ENCODE measurements around the gene EIF4A2.

Gene EIF4A2

DNA sequence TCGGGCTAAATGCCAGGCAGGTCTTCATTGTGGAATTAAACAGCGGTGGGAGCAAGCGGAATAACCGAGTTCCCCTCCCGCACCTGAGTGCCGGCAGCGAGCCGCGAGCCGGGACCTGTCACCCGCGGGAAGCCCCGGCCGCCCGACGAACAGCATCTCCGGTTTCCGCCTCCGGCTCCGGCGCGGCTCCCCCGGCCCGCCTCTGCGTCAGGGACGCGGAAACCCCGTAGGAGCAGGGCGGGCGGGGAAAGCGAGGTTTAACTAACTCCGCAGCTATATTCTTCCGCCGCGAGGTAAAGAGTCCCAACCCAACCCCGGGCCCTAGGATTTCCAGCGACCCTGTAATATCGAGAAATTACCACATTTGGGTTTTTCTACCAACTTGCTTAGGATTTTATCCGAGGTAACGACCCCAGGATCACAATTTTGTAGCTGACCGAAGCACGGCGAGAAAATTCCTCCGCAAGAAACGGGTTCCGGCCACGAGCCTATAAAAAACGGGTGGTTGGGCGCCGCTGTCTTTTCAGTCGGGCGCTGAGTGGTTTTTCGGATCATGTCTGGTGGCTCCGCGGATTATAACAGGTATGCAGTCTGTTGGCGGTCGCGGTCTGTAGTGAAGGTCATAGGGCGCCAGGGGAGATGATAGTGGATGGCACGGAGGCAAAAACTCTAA lies at the start of gene EIF4A2:
Gene EIF4A2, plus strand, starts transcription at position 520 of the 673 bp plus-strand sequence. Its CDS starts 34 bp downstream, at position 554.
- DNase-seq (ENCODE audit: low read depth): peak; percentile 79

DNA sequence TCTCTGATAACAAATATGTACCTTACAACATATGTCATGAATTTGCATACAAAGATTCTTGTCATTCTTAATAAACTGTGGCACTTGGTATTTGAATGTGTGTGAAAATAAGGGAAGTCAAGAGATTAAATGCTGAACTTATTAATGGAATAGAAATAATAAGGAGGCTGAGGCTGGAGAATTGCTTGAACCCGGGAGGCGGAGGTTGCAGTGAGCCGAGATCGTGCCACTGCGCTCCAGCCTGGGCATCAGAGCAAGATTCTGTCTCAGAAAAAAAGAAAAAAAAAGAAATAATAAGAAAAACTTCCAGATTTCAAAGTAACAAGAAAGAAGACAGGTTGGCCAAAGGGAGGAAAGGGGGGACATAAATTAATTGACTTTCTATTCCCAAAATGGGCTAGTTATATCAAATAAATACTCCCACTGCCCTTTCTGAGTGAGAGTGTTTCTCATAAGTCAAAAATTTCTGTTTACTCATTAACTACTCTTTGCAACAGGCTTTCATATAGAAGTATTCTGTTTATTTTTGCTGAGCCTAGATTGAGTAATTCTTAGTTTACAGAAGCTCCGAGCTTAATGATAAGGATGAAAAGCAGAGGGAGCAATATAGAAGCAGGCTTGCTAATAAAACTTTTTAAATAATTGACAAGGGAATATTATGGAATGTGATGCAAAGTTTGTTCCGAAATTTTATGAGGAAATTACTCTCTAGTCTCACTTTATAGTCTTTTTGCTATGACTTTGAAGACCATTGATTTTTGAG lies 40.6 kb upstream of the EIF4A2 start:
- no peak for DNase-seq (ENCODE audit: low read depth)

- no peak for DNase-seq (ENCODE audit: low read depth)
Measured at GRCh38 chr3:186743666-186744065, 39.7 kb upstream of the EIF4A2 start.

DNA sequence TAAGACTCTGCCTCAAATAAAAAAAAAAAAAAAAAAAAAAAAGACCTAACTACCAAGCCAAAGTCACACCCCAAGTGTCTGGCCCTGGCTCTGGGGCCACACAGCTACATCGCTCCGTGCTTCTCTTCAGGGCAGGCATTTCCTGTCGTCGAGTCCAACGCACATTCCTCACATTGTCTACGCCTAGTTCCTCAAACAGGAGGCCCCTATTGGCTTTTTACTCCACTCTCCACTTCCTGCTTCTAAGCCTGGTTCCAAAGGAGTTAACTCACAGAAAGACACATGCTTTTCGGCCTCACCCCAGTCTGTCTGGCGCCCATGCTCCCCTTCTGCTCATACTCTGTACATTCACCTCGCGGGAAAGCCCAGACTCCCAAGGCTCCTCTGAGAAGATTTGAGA lies 37.4 kb upstream of the EIF4A2 start:
- DNase-seq (ENCODE audit: low read depth): peak; percentile 55

- no peak for DNase-seq (ENCODE audit: low read depth)
Measured at GRCh38 chr3:186750316-186750715, 33.1 kb upstream of the EIF4A2 start.

DNA sequence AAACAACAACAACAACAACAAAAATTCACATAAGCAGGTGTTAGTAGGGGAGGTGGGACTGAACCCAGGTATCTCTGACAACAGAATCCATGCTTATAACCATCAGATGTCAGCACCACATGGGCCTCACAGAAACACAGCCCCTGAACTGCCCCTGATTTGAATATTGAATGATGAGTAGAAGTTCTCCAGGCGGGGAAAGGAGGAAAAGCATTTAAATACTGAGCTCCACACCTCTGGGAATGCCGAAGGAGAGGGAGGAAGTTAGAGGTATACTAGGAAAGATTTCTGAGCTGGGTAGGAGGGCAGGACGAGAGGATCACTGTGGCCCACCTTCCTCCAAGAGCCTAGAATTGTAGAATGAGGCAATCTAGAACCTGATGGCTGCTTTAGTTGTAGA lies 31.9 kb upstream of the EIF4A2 start:
- no peak for DNase-seq (ENCODE audit: low read depth)

DNA sequence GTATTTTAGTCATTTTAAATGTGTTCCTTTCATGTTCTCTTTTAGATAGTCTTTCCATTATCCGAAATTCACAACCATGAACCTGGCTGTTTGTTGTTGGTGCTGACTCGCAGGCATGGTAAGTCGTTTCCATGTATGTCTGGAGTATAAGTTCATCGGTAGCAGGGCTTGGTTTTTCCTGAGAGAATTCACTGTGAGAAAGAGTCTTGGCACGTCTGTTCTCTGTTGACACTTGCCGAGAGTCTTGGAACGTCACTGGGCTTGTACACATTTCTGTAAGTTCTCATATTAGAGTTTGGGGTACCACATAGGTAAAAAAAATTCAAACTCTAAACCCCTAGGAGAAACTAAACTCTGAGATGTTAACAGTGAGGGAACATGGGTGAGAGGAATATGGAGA lies 29.4 kb upstream of the EIF4A2 start:
- no peak for DNase-seq (ENCODE audit: low read depth)

DNA sequence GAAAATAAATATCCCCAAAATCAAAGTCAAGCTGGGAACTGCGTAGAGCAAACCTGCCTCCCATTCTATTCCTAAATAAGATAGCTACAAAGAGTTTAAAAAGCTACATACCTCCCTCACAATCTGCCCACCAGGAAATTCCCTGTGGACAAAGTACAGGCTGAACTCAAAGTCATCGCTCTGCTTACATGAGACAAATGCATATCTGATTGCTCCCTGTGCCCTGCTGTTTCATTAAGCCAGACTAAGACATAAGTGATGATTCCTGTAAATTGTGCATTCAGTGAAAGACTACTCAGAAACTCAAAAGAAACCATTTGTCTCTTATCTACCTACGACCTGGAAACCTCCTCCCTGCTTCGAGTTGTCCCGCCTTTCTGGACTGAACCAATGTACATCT lies 28.5 kb upstream of the EIF4A2 start:
- no peak for DNase-seq (ENCODE audit: low read depth)

GRCh38 chr3:186757214-186757613 lies 26.2 kb upstream of the EIF4A2 start:
- no peak for DNase-seq (ENCODE audit: low read depth)

DNA sequence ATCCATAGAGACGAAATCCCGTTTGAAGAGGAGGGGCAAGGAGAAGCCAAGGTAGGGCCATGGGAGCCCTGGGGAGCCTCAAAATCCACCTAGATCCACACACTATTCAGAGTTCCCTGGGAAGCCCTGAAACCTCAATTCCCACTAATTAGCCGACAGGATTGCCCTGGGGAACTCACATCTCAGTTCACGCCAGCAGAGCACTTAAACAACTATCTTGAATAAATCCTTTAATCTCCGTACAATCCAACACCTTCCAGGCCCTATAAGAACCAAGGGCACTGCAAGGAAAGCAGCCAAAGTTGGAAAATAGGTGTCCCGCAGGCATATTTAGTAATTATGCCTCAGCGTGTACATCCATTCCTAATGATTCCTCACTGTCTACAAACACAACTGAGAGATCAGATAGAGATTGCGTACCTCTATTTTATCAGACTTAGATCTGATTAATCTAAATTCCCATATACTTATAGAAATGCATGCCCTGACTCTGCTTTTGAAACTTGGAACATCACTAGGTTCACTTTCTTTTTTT lies 25.6 kb upstream of the EIF4A2 start:
- no peak for DNase-seq (ENCODE audit: low read depth)

DNA sequence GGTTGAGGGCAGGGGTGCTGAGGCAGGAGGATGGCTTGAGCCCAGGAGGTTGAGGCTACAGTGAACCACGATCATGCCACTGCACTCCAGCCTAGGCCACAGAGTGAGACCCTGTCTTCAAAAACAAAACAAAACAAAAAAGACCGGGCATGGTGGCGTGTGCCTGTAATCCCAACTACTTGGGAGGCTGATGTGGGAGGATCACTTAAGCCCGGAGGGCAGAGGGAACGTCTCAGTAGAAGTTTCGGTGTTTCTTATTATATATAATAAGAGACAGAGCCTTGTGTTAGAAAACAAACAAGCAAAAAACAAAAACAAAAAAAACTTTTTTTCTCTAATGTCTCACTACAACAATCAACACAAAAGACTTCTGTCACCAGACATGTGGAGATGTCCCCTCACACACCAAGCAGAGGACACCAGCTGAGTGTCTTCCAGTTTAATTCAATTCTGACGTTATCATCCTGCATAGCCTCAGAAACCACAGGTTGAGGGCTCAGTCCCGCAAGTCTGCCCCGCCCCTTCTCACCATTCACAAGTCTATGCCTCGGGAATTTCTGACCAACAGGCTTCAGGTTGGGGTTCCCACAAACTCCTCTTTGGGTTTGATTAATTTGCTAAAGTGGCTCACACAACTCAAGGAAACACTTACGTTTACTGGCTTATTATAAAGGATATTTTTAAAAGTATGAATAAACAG lies 24.0 kb upstream of the EIF4A2 start:
- DNase-seq (ENCODE audit: low read depth): no peak

DNA sequence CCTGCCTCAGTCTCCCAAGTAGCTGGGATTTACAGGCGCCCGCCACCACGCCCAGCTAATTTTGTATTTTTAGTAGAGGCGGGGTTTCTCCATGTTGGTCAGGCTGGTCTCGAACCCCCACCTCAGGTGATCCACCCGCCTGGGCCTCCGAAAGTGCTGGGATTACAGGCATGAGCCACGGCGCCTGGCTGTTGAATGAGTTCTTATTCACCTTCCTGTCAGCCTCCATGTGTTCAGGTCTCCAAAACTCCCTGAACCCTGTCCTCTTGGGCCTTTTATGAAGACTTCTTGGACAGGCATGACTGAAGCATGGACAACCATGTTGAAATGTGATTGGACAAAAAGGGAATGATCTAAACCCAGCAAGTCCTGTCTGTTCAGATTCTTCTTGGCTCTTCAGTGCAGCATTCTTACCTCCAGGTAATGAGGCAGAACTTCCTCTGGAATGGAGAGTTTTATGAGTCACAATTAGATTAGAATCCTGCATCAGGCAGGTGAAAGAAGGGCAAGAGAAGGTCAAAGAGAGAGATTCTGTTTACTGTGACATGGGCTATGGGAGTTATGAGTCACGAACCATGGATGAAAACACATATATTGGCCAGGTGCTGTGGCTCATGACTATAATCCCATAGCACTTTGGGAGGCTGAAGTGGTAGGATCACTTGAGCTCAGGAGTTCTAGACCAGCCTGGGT lies 23.1 kb upstream of the EIF4A2 start:
- DNase-seq (ENCODE audit: low read depth): no peak

DNA sequence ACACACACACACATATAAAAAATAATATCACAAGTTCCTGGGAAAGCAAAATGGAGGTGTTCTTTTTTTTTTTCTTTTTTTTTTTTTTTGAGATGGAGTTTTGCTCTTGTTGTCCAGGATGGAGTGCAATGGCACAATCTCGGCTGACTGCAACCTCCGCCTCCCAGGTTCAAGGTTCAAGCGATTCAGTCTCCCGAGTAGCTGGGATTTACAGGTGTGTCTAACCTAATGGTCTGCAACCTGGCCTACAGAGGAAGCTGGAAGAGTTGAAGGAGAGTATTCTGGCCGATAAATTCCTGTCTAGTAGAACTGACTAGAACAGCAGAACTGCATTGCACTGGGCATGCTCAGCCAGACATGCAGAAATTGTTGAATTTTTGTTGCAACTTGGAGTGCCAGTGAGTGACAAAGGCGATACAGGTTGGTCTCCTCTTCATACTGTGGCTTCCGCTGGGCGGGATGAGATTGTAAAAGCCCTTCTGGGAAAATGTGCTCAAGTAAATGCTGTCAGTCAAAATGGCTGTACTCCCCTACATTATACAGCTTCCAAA lies 22.4 kb upstream of the EIF4A2 start:
- DNase-seq (ENCODE audit: low read depth): no peak

GRCh38 chr3:186772281-186772694 lies 11.1 kb upstream of the EIF4A2 start:
- no peak for DNase-seq (ENCODE audit: low read depth)

GRCh38 chr3:186772701-186773417 lies 10.5 kb upstream of the EIF4A2 start:
- no peak for DNase-seq (ENCODE audit: low read depth)

- no peak for DNase-seq (ENCODE audit: low read depth)
Measured at GRCh38 chr3:186775999-186776398, 7.4 kb upstream of the EIF4A2 start.

DNA sequence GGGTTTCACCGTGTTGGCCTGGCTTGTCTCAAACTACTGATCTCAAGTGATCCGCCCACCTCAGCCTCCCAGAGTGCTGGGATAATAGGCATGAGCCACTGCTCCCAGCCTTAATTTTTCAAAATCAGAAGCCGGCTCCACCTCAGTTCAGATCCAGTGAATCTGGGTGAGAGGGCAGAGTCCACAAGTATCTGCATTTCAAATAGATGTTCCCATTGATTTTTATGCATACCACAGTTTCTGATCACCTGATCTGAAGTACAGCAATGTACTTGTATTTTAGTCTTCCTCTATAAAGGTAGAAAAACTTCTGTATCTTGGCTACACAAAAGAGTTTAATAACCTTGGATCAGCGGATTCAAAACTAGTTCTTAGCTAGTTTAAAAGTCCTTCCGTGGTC lies 4.2 kb upstream of the EIF4A2 start:
- DNase-seq (ENCODE audit: low read depth): no peak

GRCh38 chr3:186782542-186783057 lies 777 bp upstream of the EIF4A2 start:
- no peak for DNase-seq (ENCODE audit: low read depth)

- DNase-seq (ENCODE audit: low read depth): peak; percentile 56
Measured at GRCh38 chr3:186783731-186784515, 546 bp downstream of the EIF4A2 start.

DNA sequence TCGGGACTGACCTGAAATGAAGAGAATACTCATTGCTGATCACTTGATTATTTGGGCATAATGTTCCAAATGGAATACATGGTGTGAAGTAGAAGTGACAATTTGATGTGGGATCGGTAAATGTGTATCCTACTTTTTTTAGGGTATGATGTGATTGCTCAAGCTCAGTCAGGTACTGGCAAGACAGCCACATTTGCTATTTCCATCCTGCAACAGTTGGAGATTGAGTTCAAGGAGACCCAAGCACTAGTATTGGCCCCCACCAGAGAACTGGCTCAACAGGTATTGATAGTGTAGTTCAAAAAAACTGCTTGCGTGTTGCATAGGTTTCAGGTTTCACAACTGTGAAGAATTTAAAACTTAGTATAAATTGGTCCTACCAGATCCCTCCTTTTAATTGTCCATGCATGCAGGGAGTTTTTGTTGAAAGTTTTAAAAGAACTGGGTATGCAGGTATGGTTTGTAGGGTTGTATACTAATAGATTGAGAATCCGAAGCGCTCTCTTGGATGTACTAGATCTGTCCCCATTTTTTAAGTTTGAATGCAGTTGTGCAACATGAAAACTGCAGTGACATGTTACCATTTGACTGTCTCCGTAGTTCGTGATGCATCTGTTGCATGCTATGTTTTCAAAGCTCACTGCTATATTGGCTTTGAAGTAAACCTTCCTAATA lies 1.6 kb downstream of the EIF4A2 start:
- DNase-seq (ENCODE audit: low read depth): no peak
